ENCODE results near the gene SIRPD.
"Not testable (repeated sequence)": the region's sequence is repeated elsewhere in the genome, so short reads cannot be mapped to it uniquely, and the experiment has no call there.

SIRPD gene

GRCh38 chr20:1536893-1537730 lies 20.4 kb downstream of the SIRPD start:
- no peak for DNase-seq

- DNase-seq = no peak
Measured at GRCh38 chr20:1535420-1536175, 21.9 kb downstream of the SIRPD start.

- DNase-seq = no peak
Measured at GRCh38 chr20:1534526-1534925, 23.0 kb downstream of the SIRPD start.

- no peak for DNase-seq
Measured at GRCh38 chr20:1533059-1533458, 24.4 kb downstream of the SIRPD start.

GRCh38 chr20:1528811-1529210 lies 28.7 kb downstream of the SIRPD start:
- no peak for DNase-seq

- DNase-seq = no peak
Measured at GRCh38 chr20:1527923-1528322, 29.6 kb downstream of the SIRPD start.

GRCh38 chr20:1526896-1527295 lies 30.6 kb downstream of the SIRPD start:
- no peak for DNase-seq

- no peak for DNase-seq
Measured at GRCh38 chr20:1526310-1526709, 31.2 kb downstream of the SIRPD start.

- no peak for DNase-seq
Measured at GRCh38 chr20:1524004-1524403, 33.5 kb downstream of the SIRPD start.

GRCh38 chr20:1517010-1517409 lies 40.5 kb downstream of the SIRPD start:
- no peak for DNase-seq

GRCh38 chr20:1513801-1514200 lies 43.7 kb downstream of the SIRPD start:
- DNase-seq = no peak

GRCh38 chr20:1509237-1509636 lies 48.3 kb downstream of the SIRPD start:
- DNase-seq = peak; percentile 21

GRCh38 chr20:1508574-1508973 lies 48.9 kb downstream of the SIRPD start:
- DNase-seq = no peak

- no peak for DNase-seq
Measured at GRCh38 chr20:1507276-1507675, 50.2 kb downstream of the SIRPD start.

GRCh38 chr20:1505871-1506270 lies 51.6 kb downstream of the SIRPD start:
- DNase-seq = no peak

GRCh38 chr20:1505361-1505760 lies 52.1 kb downstream of the SIRPD start:
- no peak for DNase-seq

- peak; percentile 82 for DNase-seq
Measured at GRCh38 chr20:1503564-1504227, 53.8 kb downstream of the SIRPD start.

GRCh38 chr20:1500496-1500895 lies 57.0 kb downstream of the SIRPD start:
- DNase-seq = no peak

- no peak for DNase-seq
Measured at GRCh38 chr20:1499528-1500420, 57.7 kb downstream of the SIRPD start.

GRCh38 chr20:1497371-1497770 lies 60.1 kb downstream of the SIRPD start:
- not testable (repeated sequence) for DNase-seq

GRCh38 chr20:1496930-1497329 lies 60.6 kb downstream of the SIRPD start:
- no peak for DNase-seq

GRCh38 chr20:1494436-1494835 lies 63.1 kb downstream of the SIRPD start:
- DNase-seq = no peak

GRCh38 chr20:1493536-1493935 lies 64.0 kb downstream of the SIRPD start:
- no peak for DNase-seq

All from activated CD4-positive, alpha-beta T cell treated with anti-CD3 and anti-CD28 coated beads, Interleukin-2, Interleukin-6, amounts not matched to agents 100 ng/mL and 50 ng/mL, durations not matched to agents 16 hours and 8 hours (primary cell).